PC-3 (cell line): Measurements from ENCODE around the gene SHC4. TPM values are rescaled to one million over a fixed set of nuclear protein-coding genes. Genes with fewer than 3 reads are reported as not detected.

Experiments used
- ATAC-seq: fragments of 200-7000 bp; cut with Tn5 transposase; 2 replicates; pipeline ENCODE4 v1.9.1; 2020; ENCODE audit warnings: mild to moderate bottlenecking, moderate library complexity
- BruUV-seq: library from RNA; stranded (reverse); fragments of 400-500 nt; replicated peaks from 2 replicates; lab custom pipeline; 2021; lab: Mats Ljungman, UMichigan
- CTCF ChIA-PET: fragments of 300-600 bp; sonication (Branson Sonifier 250); formaldehyde crosslinking; loops from one replicate; lab custom pipeline; 2022; ENCODE audit warnings: antibody characterized with exemption; lab: Charles Lee
- POLR2A ChIA-PET: fragments of 300-600 bp; sonication (Branson Sonifier 250); formaldehyde crosslinking; loops from one replicate; lab custom pipeline; 2022; ENCODE audit warnings: antibody characterized with exemption; ENCODE audit not compliant: unreplicated experiment; lab: Charles Lee
- DNase-seq: peaks from one replicate; pipeline ENCODE4 v3.0.0-alpha.2; 2015
- H2AFZ ChIP-seq: fragments of 300-600 bp; sonication (generic); 2 replicates; pipeline ENCODE4 v1.6.0; 2016; ENCODE audit warnings: antibody characterized with exemption, low read length
- H3F3A ChIP-seq: fragments of 300-600 bp; sonication (generic); one replicate; pipeline ENCODE4 v1.6.0; 2017; ENCODE audit warnings: antibody characterized with exemption, low read length, control low read depth, mild to moderate bottlenecking; ENCODE audit not compliant: unreplicated experiment
- H3K27ac ChIP-seq: fragments of 300-600 bp; sonication (generic); 2 replicates; pipeline ENCODE4 v1.5.1; 2016; ENCODE audit warnings: mild to moderate bottlenecking, low read length
- H3K27me3 ChIP-seq: fragments of 300-600 bp; sonication (generic); 2 replicates; pipeline ENCODE4 v1.6.1; 2016; ENCODE audit warnings: low read length, mixed read lengths
- H3K36me3 ChIP-seq: fragments of 300-600 bp; sonication (generic); 2 replicates; pipeline ENCODE4 v1.6.1; 2016; ENCODE audit warnings: low read depth, mixed run types, low read length, mixed read lengths
- H3K4me1 ChIP-seq: fragments of 300-600 bp; sonication (generic); 2 replicates; pipeline ENCODE4 v1.5.1; 2016; ENCODE audit warnings: low read length; ENCODE audit not compliant: insufficient read depth
- H3K4me2 ChIP-seq: fragments of 300-600 bp; sonication (generic); 2 replicates; pipeline ENCODE4 v1.6.0; 2016; ENCODE audit warnings: low read length
- H3K4me3 ChIP-seq: fragments of 300-600 bp; sonication (generic); 2 replicates; pipeline ENCODE4 v1.5.1; 2016; ENCODE audit warnings: mild to moderate bottlenecking, low read length, mixed read lengths
- H3K79me2 ChIP-seq: fragments of 300-600 bp; sonication (generic); 2 replicates; pipeline ENCODE4 v1.6.1; 2017; ENCODE audit warnings: low read length, mixed read lengths
- H3K9ac ChIP-seq: fragments of 300-600 bp; sonication (generic); 2 replicates; pipeline ENCODE4 v1.6.0; 2016; ENCODE audit warnings: mild to moderate bottlenecking, low read length
- H3K9me2 ChIP-seq: fragments of 300-600 bp; sonication (generic); replicated peaks from 2 replicates; pipeline ENCODE4 v1.6.1; 2016; ENCODE audit warnings: mixed run types, low read length, mixed read lengths
- H3K9me3 ChIP-seq: fragments of 300-600 bp; sonication (generic); 2 replicates; pipeline ENCODE4 v1.6.1; 2016; ENCODE audit warnings: low read length, mixed read lengths
- H4K20me1 ChIP-seq: fragments of 300-600 bp; sonication (generic); 2 replicates; pipeline ENCODE4 v1.6.1; 2016; ENCODE audit warnings: low read length, mixed read lengths
- EZH2 ChIP-seq: fragments of 300-600 bp; sonication (generic); IDR thresholded peaks from one replicate; pipeline ENCODE4 v1.6.1; 2017; ENCODE audit warnings: antibody characterized with exemption, mild to moderate bottlenecking, low read length; ENCODE audit not compliant: unreplicated experiment
- EZH2phosphoT487 ChIP-seq: fragments of 300-600 bp; sonication (generic); IDR thresholded peaks from 2 replicates; pipeline ENCODE4 v1.6.1; 2018; ENCODE audit warnings: mild to moderate bottlenecking, antibody characterized with exemption, low read length, borderline replicate concordance
- intact Hi-C: fragments of 100-400 bp; cut with micrococcal nuclease; formaldehyde crosslinking; loops from 2 replicates; pipeline ENCODE4 v1.9.0; 2023
- total RNA-seq: library from RNA; depleted of rRNA; stranded (reverse); fragments of >200 nt; gene quantifications from 2 replicates; pipeline ENCODE4 v1.2.3, GENCODE V29; 2014
- TF ChIP-seq, protein P1 (sequence below): fragments of 300-600 bp; sonication (generic); conservative IDR thresholded peaks from 2 replicates; pipeline ENCODE4 v1.5.1; 2017; ENCODE audit warnings: antibody characterized with exemption, low read depth, mild to moderate bottlenecking, low read length

SHC4 gene
- total RNA-seq, 1 experiment from 2014 or later = 2.4 TPM

DNA sequence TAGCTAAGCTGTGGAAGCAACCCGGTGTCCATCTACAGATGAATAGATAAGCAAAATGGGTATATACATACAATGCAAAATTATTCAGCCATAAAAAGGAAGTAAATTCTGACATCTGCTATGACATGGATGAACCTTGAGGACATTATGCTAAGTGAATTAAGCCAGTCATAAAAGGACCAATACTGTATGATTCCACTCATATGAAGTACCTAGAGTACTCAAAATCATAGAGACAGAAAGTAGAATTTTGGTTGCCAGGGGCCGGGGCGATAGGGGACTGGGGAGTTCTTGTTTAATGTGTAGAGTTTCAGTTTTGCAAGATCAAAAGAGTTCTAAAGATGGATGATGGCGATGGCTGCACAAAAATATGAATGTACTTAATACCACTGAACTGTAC lies 75.5 kb downstream of the SHC4 start:
- no peak for DNase-seq
- TF ChIP-seq, protein P1, sequence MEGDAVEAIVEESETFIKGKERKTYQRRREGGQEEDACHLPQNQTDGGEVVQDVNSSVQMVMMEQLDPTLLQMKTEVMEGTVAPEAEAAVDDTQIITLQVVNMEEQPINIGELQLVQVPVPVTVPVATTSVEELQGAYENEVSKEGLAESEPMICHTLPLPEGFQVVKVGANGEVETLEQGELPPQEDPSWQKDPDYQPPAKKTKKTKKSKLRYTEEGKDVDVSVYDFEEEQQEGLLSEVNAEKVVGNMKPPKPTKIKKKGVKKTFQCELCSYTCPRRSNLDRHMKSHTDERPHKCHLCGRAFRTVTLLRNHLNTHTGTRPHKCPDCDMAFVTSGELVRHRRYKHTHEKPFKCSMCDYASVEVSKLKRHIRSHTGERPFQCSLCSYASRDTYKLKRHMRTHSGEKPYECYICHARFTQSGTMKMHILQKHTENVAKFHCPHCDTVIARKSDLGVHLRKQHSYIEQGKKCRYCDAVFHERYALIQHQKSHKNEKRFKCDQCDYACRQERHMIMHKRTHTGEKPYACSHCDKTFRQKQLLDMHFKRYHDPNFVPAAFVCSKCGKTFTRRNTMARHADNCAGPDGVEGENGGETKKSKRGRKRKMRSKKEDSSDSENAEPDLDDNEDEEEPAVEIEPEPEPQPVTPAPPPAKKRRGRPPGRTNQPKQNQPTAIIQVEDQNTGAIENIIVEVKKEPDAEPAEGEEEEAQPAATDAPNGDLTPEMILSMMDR = no peak
- TF ChIP-seq EZH2 = no peak
- POLR2A ChIA-PET = no interaction called here
- Histone ChIP-seq H3K79me2 (no peaks in the 10 kb centered on the region), H3K9me3 (no peaks in the 10 kb centered on the region), H3K4me2 (no peak overlapping the region), H3F3A (no peaks in the 10 kb centered on the region), H3K4me3 (no peak overlapping the region), H3K4me1 (peaks cover 6% of the 10 kb centered on the region; the same call in 1 of the 2 replicates), H3K36me3 (no peaks in the 10 kb centered on the region), H3K27ac (no peak overlapping the region), H3K9me2 (no peaks in the 10 kb centered on the region), H4K20me1 (no peaks in the 10 kb centered on the region), H3K9ac (no peak overlapping the region), H3K27me3 (no peaks in the 10 kb centered on the region), H2AFZ (no peak overlapping the region)
- intact Hi-C loops = no loop called here
- no peak for ATAC-seq
- CTCF ChIA-PET = no interaction called here
- BruUV-seq = no TSS peak

DNA sequence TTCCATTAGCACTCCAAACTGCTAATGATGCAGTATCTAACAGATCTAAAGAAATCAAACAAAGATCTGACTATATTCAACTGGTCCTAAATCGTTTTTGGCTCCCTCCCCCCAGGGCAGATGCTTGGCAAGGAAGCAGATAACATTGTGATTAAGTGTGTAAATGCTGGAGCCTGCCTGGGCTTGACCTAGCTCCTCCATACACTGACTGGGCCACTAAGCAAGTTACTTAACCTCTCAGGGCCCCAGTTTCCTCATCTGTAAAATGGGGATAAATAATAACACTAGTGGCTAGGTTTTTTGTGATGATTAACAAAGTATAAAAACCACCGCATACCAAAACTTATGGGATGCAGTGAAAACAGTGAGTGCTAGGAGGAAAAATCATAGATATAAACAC lies 76.6 kb downstream of the SHC4 start:
- ChIA-PET POLR2A (no interaction called here), CTCF (no interaction called here)
- Histone ChIP-seq H2AFZ (no peak overlapping the region), H3K9ac (no peak overlapping the region), H3K4me3 (no peak overlapping the region), H3K79me2 (no peaks in the 10 kb centered on the region), H3K9me2 (no peaks in the 10 kb centered on the region), H3K36me3 (no peaks in the 10 kb centered on the region), H3K4me1 (peaks cover 6% of the 10 kb centered on the region; the same call in 1 of the 2 replicates), H3K4me2 (no peak overlapping the region), H4K20me1 (no peaks in the 10 kb centered on the region), H3K9me3 (no peaks in the 10 kb centered on the region), H3K27ac (no peak overlapping the region), H3K27me3 (no peaks in the 10 kb centered on the region), H3F3A (no peaks in the 10 kb centered on the region)
- DNase-seq = no peak
- BruUV-seq = no TSS peak
- TF ChIP-seq EZH2phosphoT487 = no peak
- no peak for TF ChIP-seq EZH2
- TF ChIP-seq, protein P1 = no peak
- no peak for ATAC-seq
- intact Hi-C loops = no loop called here

DNA sequence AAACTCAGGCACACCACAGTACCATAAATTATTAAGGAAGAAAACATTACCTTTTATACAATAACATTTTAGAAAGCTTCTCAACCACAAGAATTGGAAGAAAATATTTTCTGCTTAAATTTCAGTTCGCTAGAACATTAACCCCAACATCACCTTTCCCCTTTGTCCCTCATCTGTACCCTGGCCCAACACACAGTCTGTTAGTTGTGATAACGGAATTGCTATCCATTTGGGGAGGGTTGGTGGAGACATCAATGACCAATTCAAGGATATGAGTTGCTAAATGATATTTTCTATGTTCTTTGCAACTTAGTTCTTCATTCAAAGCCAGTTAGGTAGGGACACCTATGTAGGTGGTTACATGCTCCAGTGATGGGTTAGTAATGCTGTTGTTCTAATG lies 80.0 kb downstream of the SHC4 start:
- peaks cover 19% of the 10 kb centered on the region for H4K20me1 ChIP-seq
- POLR2A ChIA-PET = no interaction called here
- DNase-seq (no peak), ATAC-seq (no peak)
- no peaks in the 10 kb centered on the region for H3K27me3 ChIP-seq
- TF ChIP-seq EZH2 (no peak), EZH2phosphoT487 (no peak)
- TF ChIP-seq, protein P1 = no peak
- no peaks in the 10 kb centered on the region for H3K9me2 ChIP-seq
- peaks cover 17% of the 10 kb centered on the region for H3K4me1 ChIP-seq
- H3K9ac ChIP-seq = no peak overlapping the region
- intact Hi-C loops = no loop called here
- H3K4me2 ChIP-seq = no peak overlapping the region
- no peaks in the 10 kb centered on the region for H3K9me3 ChIP-seq
- H3K36me3 ChIP-seq = no peaks in the 10 kb centered on the region
- no peaks in the 10 kb centered on the region for H3F3A ChIP-seq
- H2AFZ ChIP-seq = no peak overlapping the region
- H3K79me2 ChIP-seq = peaks cover 21% of the 10 kb centered on the region
- H3K4me3 ChIP-seq = no peak overlapping the region
- CTCF ChIA-PET = no interaction called here
- H3K27ac ChIP-seq = no peak overlapping the region
- BruUV-seq = no TSS peak
